ENCODE data around the gene GOLGA3. TPM values are rescaled to one million over a fixed set of nuclear protein-coding genes. Genes with fewer than 3 reads are reported as not detected.
"Not testable (repeated sequence)": the region's sequence is repeated elsewhere in the genome, so short reads cannot be mapped to it uniquely, and the experiment has no call there.

Gene GOLGA3
- total and polyA plus RNA-seq, 4 donors, result 5.0 to 43.0 (median 15.8) TPM

GRCh38 chr12:132797820-132798570, 30.7 kb downstream of the GOLGA3 start:
- Histone ChIP-seq H3K27me3 (ENCODE audit: control insufficient read depth in 4 of 4, insufficient read depth in 4 of 4, low read length in 3 of 4) (no peaks in the 10 kb centered on the region), H3K4me3 (ENCODE audit: low read depth in 1 of 3, low read length in 3 of 3) (no peak overlapping the region), H3K27ac (ENCODE audit: low read depth in 1 of 2, low read length in 2 of 2) (no peak overlapping the region), H3K36me3 (ENCODE audit: control insufficient read depth in 4 of 4, insufficient read depth in 3 of 4, low read depth in 1 of 4, low read length in 3 of 4) (peaks cover 40 to 87% (median 60%) of the 10 kb centered on the region in 4 donors), H3K4me1 (ENCODE audit: control insufficient read depth in 4 of 4, insufficient read depth in 4 of 4, low read length in 3 of 4) (no peaks in the 10 kb centered on the region), H3K9ac (ENCODE audit: low read depth in 1 of 2, low read length in 2 of 2) (no peak overlapping the region), H3K9me3 (ENCODE audit: control insufficient read depth in 4 of 4, low read length in 3 of 4) (no peaks in the 10 kb centered on the region)
- no peak for DNase-seq (ENCODE audit: low spot score)
- WGBS, result 93% methylated on average over 24 of the region's 24 CpGs
- no peak for TF ChIP-seq NR2F2 (IDR thresholded peaks at IDR 0.05)
- TF ChIP-seq GABPA (IDR thresholded peaks at IDR 0.05 in 1 of 2, conservative IDR thresholded peaks at IDR 0.05 in 1 of 2), result no peak
- TF ChIP-seq FOXA1 (IDR thresholded peaks at IDR 0.05), result no peak
- TF ChIP-seq HNF4G (IDR thresholded peaks at IDR 0.05), result no peak
- no peak for TF ChIP-seq EGR1 (IDR thresholded peaks at IDR 0.05; ENCODE audit: low read depth in 2 of 2)
- TF ChIP-seq RAD21 (IDR thresholded peaks at IDR 0.05), result no peak
- TF ChIP-seq TAF1 (conservative IDR thresholded peaks at IDR 0.05), result no peak
- TF ChIP-seq MAX (IDR thresholded peaks at IDR 0.05), result no peak
- TF ChIP-seq CTCF (IDR thresholded peaks at IDR 0.05; ENCODE audit: low read depth, low read length, missing input control), result no peak
- TF ChIP-seq YY1 (IDR thresholded peaks at IDR 0.05), result no peak

- no peaks in the 10 kb centered on the region for H3K27me3 ChIP-seq (ENCODE audit: control insufficient read depth in 4 of 4, insufficient read depth in 4 of 4, low read length in 3 of 4)
- no peaks in the 10 kb centered on the region for H3K4me1 ChIP-seq (ENCODE audit: control insufficient read depth in 4 of 4, insufficient read depth in 4 of 4, low read length in 3 of 4)
- H3K4me3 ChIP-seq (ENCODE audit: low read depth in 1 of 3, low read length in 3 of 3), result no peak overlapping the region
- no peak overlapping the region for H3K27ac ChIP-seq (ENCODE audit: low read depth in 1 of 2, low read length in 2 of 2)
- H3K9ac ChIP-seq (ENCODE audit: low read depth in 1 of 2, low read length in 2 of 2), result no peak overlapping the region
- WGBS, result 97% methylated on average over 14 of the region's 14 CpGs
- peaks cover 40 to 85% (median 59%) of the 10 kb centered on the region in 4 donors for H3K36me3 ChIP-seq (ENCODE audit: control insufficient read depth in 4 of 4, insufficient read depth in 3 of 4, low read depth in 1 of 4, low read length in 3 of 4)
- no peak for DNase-seq (ENCODE audit: low spot score)
- TF ChIP-seq REST (IDR thresholded peaks at IDR 0.05), result no peak
- no peak for TF ChIP-seq TAF1 (conservative IDR thresholded peaks at IDR 0.05)
- TF ChIP-seq MAX (IDR thresholded peaks at IDR 0.05), result no peak
- TF ChIP-seq ZBTB33 (IDR thresholded peaks at IDR 0.05), result no peak
- no peak for TF ChIP-seq YY1 (IDR thresholded peaks at IDR 0.05)
- no peaks in the 10 kb centered on the region for H3K9me3 ChIP-seq (ENCODE audit: control insufficient read depth in 4 of 4, low read length in 3 of 4)
These were observed 32.8 kb downstream of the GOLGA3 start for GRCh38 chr12:132795847-132796246.

GRCh38 chr12:132791940-132792339, 36.7 kb downstream of the GOLGA3 start:
- not testable (repeated sequence) for H3K27ac ChIP-seq (ENCODE audit: low read depth in 1 of 2, low read length in 2 of 2); DNase-seq (ENCODE audit: low spot score); H3K4me3 ChIP-seq (ENCODE audit: low read depth in 1 of 3, low read length in 3 of 3); H3K9me3 ChIP-seq (ENCODE audit: control insufficient read depth in 4 of 4, low read length in 3 of 4); H3K4me1 ChIP-seq (ENCODE audit: control insufficient read depth in 4 of 4, insufficient read depth in 4 of 4, low read length in 3 of 4); H3K27me3 ChIP-seq (ENCODE audit: control insufficient read depth in 4 of 4, insufficient read depth in 4 of 4, low read length in 3 of 4); H3K9ac ChIP-seq (ENCODE audit: low read depth in 1 of 2, low read length in 2 of 2)
- H3K36me3 ChIP-seq (ENCODE audit: control insufficient read depth in 4 of 4, insufficient read depth in 3 of 4, low read depth in 1 of 4, low read length in 3 of 4), result peaks cover 25 to 63% (median 38%) of the 10 kb centered on the region in 4 donors
- 80% methylated on average over 2 of the region's 2 CpGs for WGBS
